Measurements from ENCODE around the gene GUCY1B1.

GUCY1B1 gene

GRCh38 chr4:155722816-155723499, 35.9 kb upstream of the GUCY1B1 start:
- no peak for TF ChIP-seq CTCF (IDR thresholded peaks at IDR 0.05; ENCODE audit: low read depth, low read length, missing control alignments)
- in situ Hi-C loops (cut with HindIII; ENCODE audit: low sequenced_read_pairs) = no loop called here
- no peak for DNase-seq (ENCODE audit: low read depth)
- no peak overlapping the region for H3K4me3 ChIP-seq (ENCODE audit: low read depth, low read length)

DNA sequence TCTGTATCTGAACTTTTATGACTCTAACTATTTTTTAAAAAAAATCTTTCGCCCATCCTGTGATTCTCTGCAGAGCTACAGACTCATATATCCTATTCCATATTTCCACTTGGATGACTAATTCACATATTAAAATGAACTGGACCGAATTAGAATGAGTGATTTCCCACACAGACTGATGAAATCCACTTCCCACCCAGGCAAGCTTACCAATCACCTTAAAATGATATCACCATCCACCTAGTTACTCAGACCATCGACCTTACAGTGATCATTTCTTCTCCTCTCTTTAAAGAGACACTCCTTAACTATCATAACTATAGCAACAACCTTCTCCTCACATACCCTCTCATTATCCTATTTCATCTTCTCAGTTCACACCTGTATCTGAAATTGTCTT, 34.1 kb upstream of the GUCY1B1 start:
- no peak overlapping the region for H3K4me3 ChIP-seq (ENCODE audit: low read depth, low read length)
- no peak for TF ChIP-seq CTCF (IDR thresholded peaks at IDR 0.05; ENCODE audit: low read depth, low read length, missing control alignments)
- no peak for DNase-seq (ENCODE audit: low read depth)
- in situ Hi-C loops (cut with HindIII; ENCODE audit: low sequenced_read_pairs) = no loop called here

GRCh38 chr4:155734065-155734464, 24.8 kb upstream of the GUCY1B1 start:
- no peak overlapping the region for H3K4me3 ChIP-seq (ENCODE audit: low read depth, low read length)
- no peak for TF ChIP-seq CTCF (IDR thresholded peaks at IDR 0.05; ENCODE audit: low read depth, low read length, missing control alignments)
- in situ Hi-C loops (cut with HindIII; ENCODE audit: low sequenced_read_pairs) = no loop called here
- DNase-seq (ENCODE audit: low read depth) = no peak

DNA sequence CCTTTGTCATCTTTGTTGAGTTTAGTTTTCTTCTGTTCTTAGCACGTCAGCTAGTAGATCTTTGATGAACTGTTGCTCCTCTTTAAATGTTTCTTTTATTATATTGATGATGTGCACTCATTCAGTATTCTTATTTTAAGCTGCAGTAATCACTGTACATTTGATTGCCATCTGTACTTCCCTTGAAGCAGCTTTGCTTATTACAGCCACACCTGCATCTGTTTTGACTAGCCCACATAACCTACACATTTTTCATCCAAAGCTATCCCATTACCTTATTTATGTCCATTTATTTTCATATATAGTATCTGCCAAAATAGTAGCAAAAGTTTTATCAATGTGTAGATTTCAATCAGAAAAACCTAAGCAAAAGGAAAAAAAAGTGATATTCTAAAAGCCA, 23.9 kb upstream of the GUCY1B1 start:
- no peak for TF ChIP-seq CTCF (IDR thresholded peaks at IDR 0.05; ENCODE audit: low read depth, low read length, missing control alignments)

GRCh38 chr4:155735496-155735895, 23.3 kb upstream of the GUCY1B1 start:
- DNase-seq (ENCODE audit: low read depth) = no peak
- no peak for TF ChIP-seq CTCF (IDR thresholded peaks at IDR 0.05; ENCODE audit: low read depth, low read length, missing control alignments)
- no peak overlapping the region for H3K4me3 ChIP-seq (ENCODE audit: low read depth, low read length)
- in situ Hi-C loops (cut with HindIII; ENCODE audit: low sequenced_read_pairs) = no loop called here

More for the DNA sequence above, 23.9 kb upstream of the GUCY1B1 start:
- DNase-seq (ENCODE audit: low read depth) = no peak
- no peak overlapping the region for H3K4me3 ChIP-seq (ENCODE audit: low read depth, low read length)
- in situ Hi-C loops (cut with HindIII; ENCODE audit: low sequenced_read_pairs) = no loop called here

- in situ Hi-C loops (cut with HindIII; ENCODE audit: low sequenced_read_pairs) = no loop called here
- H3K4me3 ChIP-seq (ENCODE audit: low read depth, low read length) = no peak overlapping the region
- no peak for DNase-seq (ENCODE audit: low read depth)
- no peak for TF ChIP-seq CTCF (IDR thresholded peaks at IDR 0.05; ENCODE audit: low read depth, low read length, missing control alignments)
Observed at GRCh38 chr4:155738548-155738947, 20.3 kb upstream of the GUCY1B1 start.
